ENCODE results near the gene ELMO3.

The ELMO3 gene

GRCh38 chr16:67244387-67245185 is 45.7 kb downstream of the ELMO3 start:
- TF ChIP-seq POLR2AphosphoS5 (IDR thresholded peaks at IDR 0.05; ENCODE audit: low read depth, low read length): no peak
- TF ChIP-seq SPI1 (IDR thresholded peaks at IDR 0.05; ENCODE audit: low read depth, low read length): peak; percentile 65
- FAIRE-seq (peak; percentile 57), DNase-seq (ENCODE audit: insufficient read length, low spot score) (peak; percentile 79)

GRCh38 chr16:67245186-67245585 is 46.3 kb downstream of the ELMO3 start:
- no peak for FAIRE-seq
- no peak for DNase-seq (ENCODE audit: insufficient read length, low spot score)
- TF ChIP-seq TAF1 (IDR thresholded peaks at IDR 0.05; ENCODE audit: low read depth, low read length): no peak
- TF ChIP-seq POLR2AphosphoS5 (IDR thresholded peaks at IDR 0.05; ENCODE audit: low read depth, low read length): no peak
- no peak for TF ChIP-seq PAX5 (IDR thresholded peaks at IDR 0.05; ENCODE audit: insufficient read depth, low read length, severe bottlenecking)
- no peak for TF ChIP-seq POLR2A (IDR thresholded peaks at IDR 0.05; ENCODE audit: low read depth, low read length)
- no peak for TF ChIP-seq POU2F2 (IDR thresholded peaks at IDR 0.05; ENCODE audit: low read depth, low read length)
- TF ChIP-seq SPI1 (IDR thresholded peaks at IDR 0.05; ENCODE audit: low read depth, low read length): no peak

DNA sequence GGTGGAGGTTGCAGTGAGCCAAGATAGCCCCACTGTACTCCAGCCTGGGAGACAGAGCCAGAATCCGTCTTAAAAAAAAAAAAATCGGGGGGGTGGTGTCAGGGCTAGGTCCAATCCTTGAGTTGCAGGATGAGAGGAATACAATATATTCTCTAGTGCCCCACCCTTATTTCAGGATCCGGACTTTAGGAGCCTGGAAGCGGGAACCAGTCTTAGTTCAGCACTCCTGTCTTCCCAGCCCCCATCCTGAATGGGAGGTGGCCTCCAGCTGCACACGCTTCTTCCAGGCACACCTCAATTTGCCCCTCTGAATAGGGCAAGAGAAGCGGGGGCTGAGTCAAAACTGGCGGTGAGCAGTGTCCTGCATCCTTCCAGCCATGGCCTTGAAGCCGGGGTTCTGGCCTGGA is 46.7 kb downstream of the ELMO3 start:
- TF ChIP-seq SPI1 (IDR thresholded peaks at IDR 0.05; ENCODE audit: low read depth, low read length) (no peak), TAF1 (IDR thresholded peaks at IDR 0.05; ENCODE audit: low read depth, low read length) (no peak), POLR2AphosphoS5 (IDR thresholded peaks at IDR 0.05; ENCODE audit: low read depth, low read length) (no peak), POLR2A (IDR thresholded peaks at IDR 0.05; ENCODE audit: low read depth, low read length) (no peak), PAX5 (IDR thresholded peaks at IDR 0.05; ENCODE audit: insufficient read depth, low read length, severe bottlenecking) (no peak), POU2F2 (IDR thresholded peaks at IDR 0.05; ENCODE audit: low read depth, low read length) (no peak)
- DNase-seq (ENCODE audit: insufficient read length, low spot score) (no peak), FAIRE-seq (peak; percentile 28)

DNA sequence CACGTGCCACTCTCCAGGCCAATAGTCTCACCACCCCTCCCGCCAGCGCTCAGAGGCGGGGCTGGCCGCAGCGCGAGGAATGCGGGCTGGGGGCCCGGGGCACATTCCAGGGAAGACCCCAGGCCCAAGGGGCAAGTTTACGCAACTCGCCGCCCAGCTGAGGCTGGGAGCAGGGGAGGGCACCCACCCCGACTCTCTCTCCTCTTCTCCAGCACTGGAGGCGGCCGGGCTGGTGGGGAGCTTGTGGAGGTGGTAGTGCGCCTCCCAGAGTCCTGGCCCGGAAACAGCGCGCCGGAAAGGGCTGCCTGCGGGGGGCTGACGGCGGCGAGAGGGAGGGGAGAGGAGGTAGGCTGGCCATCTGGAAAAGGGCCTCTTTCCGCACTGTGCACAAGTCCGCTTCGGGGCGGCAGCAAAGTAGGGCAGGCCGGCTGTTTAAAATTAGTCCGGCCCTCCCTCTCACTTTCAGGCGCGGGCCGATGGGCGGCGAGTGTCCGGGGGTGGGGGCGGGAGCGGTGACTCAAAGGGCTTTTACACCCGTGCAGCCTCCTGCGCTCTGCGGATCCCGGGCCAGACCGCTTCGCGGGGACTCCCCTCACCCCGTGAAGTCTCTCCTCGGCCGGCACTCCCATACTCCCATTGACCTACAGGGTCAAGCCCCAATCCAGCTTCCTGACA is 47.3 kb downstream of the ELMO3 start:
- FAIRE-seq: peak; percentile 80
- peak; percentile 35 for TF ChIP-seq PAX5 (IDR thresholded peaks at IDR 0.05; ENCODE audit: insufficient read depth, low read length, severe bottlenecking)
- TF ChIP-seq POLR2AphosphoS5 (IDR thresholded peaks at IDR 0.05; ENCODE audit: low read depth, low read length): 0 out of 2 replicates have a peak, but pooled peaks have one; percentile 31
- TF ChIP-seq POU2F2 (IDR thresholded peaks at IDR 0.05; ENCODE audit: low read depth, low read length): no peak
- peak; percentile 59 for DNase-seq (ENCODE audit: insufficient read length, low spot score)

DNA sequence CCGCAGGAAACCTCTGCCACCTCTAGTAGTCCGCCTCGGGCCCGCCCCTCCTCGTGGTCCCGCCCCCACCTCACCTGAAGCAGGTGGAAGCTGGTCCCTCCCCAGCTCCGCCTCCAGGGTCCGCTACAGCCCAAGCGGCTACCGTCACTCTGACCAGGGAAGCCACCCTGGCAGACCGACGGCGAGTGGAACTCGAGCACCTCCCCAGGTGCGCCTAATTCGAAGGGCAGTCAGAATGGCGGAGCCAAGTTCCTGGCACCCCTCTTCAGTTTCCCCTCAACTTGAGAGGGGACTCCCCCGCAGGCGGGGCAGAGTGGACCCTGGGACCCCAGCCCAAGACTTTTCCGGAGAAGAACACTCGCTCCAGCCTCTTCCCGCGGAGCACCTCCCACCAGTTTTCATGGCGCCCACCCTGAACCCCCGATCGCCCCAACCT is 47.8 kb downstream of the ELMO3 start:
- FAIRE-seq (no peak), DNase-seq (ENCODE audit: insufficient read length, low spot score) (peak; percentile 46)
- TF ChIP-seq POU2F2 (IDR thresholded peaks at IDR 0.05; ENCODE audit: low read depth, low read length) (no peak), TAF1 (IDR thresholded peaks at IDR 0.05; ENCODE audit: low read depth, low read length) (no peak), PAX5 (IDR thresholded peaks at IDR 0.05; ENCODE audit: insufficient read depth, low read length, severe bottlenecking) (no peak), SPI1 (IDR thresholded peaks at IDR 0.05; ENCODE audit: low read depth, low read length) (no peak), POLR2A (IDR thresholded peaks at IDR 0.05; ENCODE audit: low read depth, low read length) (no peak; the same call in 1 of the 2 replicates), POLR2AphosphoS5 (IDR thresholded peaks at IDR 0.05; ENCODE audit: low read depth, low read length) (no peak)

DNA sequence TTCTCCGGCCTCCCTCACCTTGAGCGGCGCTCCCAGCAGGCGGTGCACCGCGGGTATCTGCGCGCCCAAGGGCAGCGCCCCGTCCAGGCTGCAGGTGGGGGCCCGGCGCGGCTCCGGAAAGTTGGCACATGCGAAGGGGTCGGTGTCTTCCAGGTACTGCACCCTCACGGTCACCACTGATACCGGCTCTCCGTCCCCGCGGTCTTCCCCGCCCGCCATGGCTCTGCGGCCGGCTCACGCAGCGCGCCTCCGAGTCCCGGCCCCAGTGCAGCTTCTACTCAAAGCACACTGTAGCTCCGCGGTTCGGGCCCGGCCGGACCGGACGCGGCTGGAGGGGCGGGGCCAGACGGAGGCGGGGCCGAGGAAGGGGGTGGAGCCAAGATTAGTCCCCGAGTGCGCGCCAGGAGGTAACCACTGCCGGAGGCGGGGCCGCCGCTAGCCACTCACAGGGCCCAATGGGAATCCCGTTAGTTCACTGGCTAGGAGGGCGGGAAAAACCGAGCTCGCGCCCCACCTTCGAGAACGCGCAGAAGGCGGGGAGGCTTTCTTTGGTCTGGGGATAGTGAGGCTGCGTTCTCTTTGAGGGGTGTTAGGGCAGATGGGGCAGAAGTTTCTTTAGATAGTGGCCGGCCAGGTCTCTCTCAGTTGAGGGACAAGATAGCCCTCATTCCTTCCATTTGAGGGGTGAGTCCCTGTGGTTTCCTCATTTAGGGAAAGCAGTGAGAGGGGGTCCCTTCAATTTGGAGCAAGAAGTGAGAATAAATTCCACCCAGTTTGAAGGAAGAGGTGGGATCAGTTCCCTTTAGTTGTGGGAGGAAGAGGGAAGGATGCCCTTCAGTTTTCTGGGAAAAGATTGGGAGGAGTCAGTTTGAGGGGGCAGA is 48.5 kb downstream of the ELMO3 start, which contains the start of gene FHOD1:
TSS of gene FHOD1 (minus strand) at position 290 of the 881 bp plus-strand sequence. CDS start at position 219, 71 bp downstream.
- DNase-seq (ENCODE audit: insufficient read length, low spot score) (peak; percentile 95), FAIRE-seq (peak; percentile 88)
- TF ChIP-seq TAF1 (IDR thresholded peaks at IDR 0.05; ENCODE audit: low read depth, low read length) (0 out of 2 replicates have a peak, but pooled peaks have one; percentile 56), SPI1 (IDR thresholded peaks at IDR 0.05; ENCODE audit: low read depth, low read length) (no peak), POLR2A (IDR thresholded peaks at IDR 0.05; ENCODE audit: low read depth, low read length) (no peak; the same call in 1 of the 2 replicates)

- TF ChIP-seq POLR2A (IDR thresholded peaks at IDR 0.05; ENCODE audit: low read depth, low read length): no peak
- no peak for TF ChIP-seq PAX5 (IDR thresholded peaks at IDR 0.05; ENCODE audit: insufficient read depth, low read length, severe bottlenecking)
- TF ChIP-seq POLR2AphosphoS5 (IDR thresholded peaks at IDR 0.05; ENCODE audit: low read depth, low read length): no peak
- TF ChIP-seq POU2F2 (IDR thresholded peaks at IDR 0.05; ENCODE audit: low read depth, low read length): no peak
- TF ChIP-seq TAF1 (IDR thresholded peaks at IDR 0.05; ENCODE audit: low read depth, low read length): no peak
- no peak for TF ChIP-seq SPI1 (IDR thresholded peaks at IDR 0.05; ENCODE audit: low read depth, low read length)
- FAIRE-seq: no peak
- DNase-seq (ENCODE audit: insufficient read length, low spot score): no peak
Observed at GRCh38 chr16:67248073-67248400, 49.1 kb downstream of the ELMO3 start.

GRCh38 chr16:67248401-67249177 is 49.7 kb downstream of the ELMO3 start, which contains the start of gene SLC9A5:
Gene SLC9A5 (plus strand): TSS chr16:67248979. CDS start chr16:67249015, 36 bp downstream.
- DNase-seq (ENCODE audit: insufficient read length, low spot score) (peak; percentile 59), FAIRE-seq (peak; percentile 23)

More at GRCh38 chr16:67248401-67249177, 49.7 kb downstream of the ELMO3 start, which contains the start of gene SLC9A5:
- no peak for TF ChIP-seq POLR2AphosphoS5 (IDR thresholded peaks at IDR 0.05; ENCODE audit: low read depth, low read length)
- no peak for TF ChIP-seq SPI1 (IDR thresholded peaks at IDR 0.05; ENCODE audit: low read depth, low read length)
- no peak for TF ChIP-seq POU2F2 (IDR thresholded peaks at IDR 0.05; ENCODE audit: low read depth, low read length)
- no peak for TF ChIP-seq POLR2A (IDR thresholded peaks at IDR 0.05; ENCODE audit: low read depth, low read length)
- TF ChIP-seq PAX5 (IDR thresholded peaks at IDR 0.05; ENCODE audit: insufficient read depth, low read length, severe bottlenecking): no peak
- no peak for TF ChIP-seq TAF1 (IDR thresholded peaks at IDR 0.05; ENCODE audit: low read depth, low read length)
